GM21526 (cell line): ENCODE data around the gene COG3.

Experiments
- ATAC-seq: cut with Tn5 transposase; IDR thresholded peaks from one replicate; pipeline ENCODE4 v1.9.1; 2021; ENCODE audit warnings: moderate library complexity; ENCODE audit not compliant: unreplicated experiment, low FRiP score

COG3 gene

GRCh38 chr13:45500492-45501174, 35.9 kb downstream of the COG3 start:
- no peak for ATAC-seq

GRCh38 chr13:45501175-45501526, 36.4 kb downstream of the COG3 start:
- no peak for ATAC-seq

GRCh38 chr13:45503658-45504057, 38.9 kb downstream of the COG3 start:
- no peak for ATAC-seq

- no peak for ATAC-seq
These were observed 42.1 kb downstream of the COG3 start for GRCh38 chr13:45506811-45507210.

GRCh38 chr13:45508776-45509175, 44.0 kb downstream of the COG3 start:
- ATAC-seq: no peak

- ATAC-seq: no peak
These were observed 45.9 kb downstream of the COG3 start for GRCh38 chr13:45510672-45511071.

- ATAC-seq: no peak
These were observed 46.8 kb downstream of the COG3 start for GRCh38 chr13:45511310-45512097.

- no peak for ATAC-seq
These were observed 47.4 kb downstream of the COG3 start for GRCh38 chr13:45512098-45512496.

GRCh38 chr13:45516757-45517156, 52.0 kb downstream of the COG3 start:
- no peak for ATAC-seq

GRCh38 chr13:45518525-45519245, 53.9 kb downstream of the COG3 start:
- ATAC-seq: no peak

- no peak for ATAC-seq
These were observed 54.8 kb downstream of the COG3 start for GRCh38 chr13:45519493-45519892.

- ATAC-seq: no peak
These were observed 56.6 kb downstream of the COG3 start for GRCh38 chr13:45521297-45521696.

- ATAC-seq: no peak
These were observed 57.8 kb downstream of the COG3 start for GRCh38 chr13:45522571-45522970.

- no peak for ATAC-seq
These were observed 63.1 kb downstream of the COG3 start for GRCh38 chr13:45527699-45528462.

GRCh38 chr13:45529758-45530157, 65.0 kb downstream of the COG3 start:
- no peak for ATAC-seq

- ATAC-seq: no peak
These were observed 69.9 kb downstream of the COG3 start for GRCh38 chr13:45534604-45535003.

- no peak for ATAC-seq
These were observed 71.5 kb downstream of the COG3 start for GRCh38 chr13:45536224-45536623.

GRCh38 chr13:45537516-45537915, 72.8 kb downstream of the COG3 start:
- no peak for ATAC-seq

- ATAC-seq: no peak
These were observed 73.6 kb downstream of the COG3 start for GRCh38 chr13:45538382-45538781.

- no peak for ATAC-seq
These were observed 75.5 kb downstream of the COG3 start for GRCh38 chr13:45540195-45540594.

GRCh38 chr13:45540864-45541263, 76.1 kb downstream of the COG3 start:
- no peak for ATAC-seq
